OCI-M2 (cell line): ENCODE data around the gene ANAPC1.
"Not testable (repeated sequence)": the region's sequence is repeated elsewhere in the genome, so short reads cannot be mapped to it uniquely, and the experiment has no call there.

Experiments used
- DNase-seq: peaks from one replicate; lab custom pipeline; 2025; ENCODE audit not compliant: unreplicated experiment; lab: John Stamatoyannopoulos, UW

ANAPC1 gene

DNA sequence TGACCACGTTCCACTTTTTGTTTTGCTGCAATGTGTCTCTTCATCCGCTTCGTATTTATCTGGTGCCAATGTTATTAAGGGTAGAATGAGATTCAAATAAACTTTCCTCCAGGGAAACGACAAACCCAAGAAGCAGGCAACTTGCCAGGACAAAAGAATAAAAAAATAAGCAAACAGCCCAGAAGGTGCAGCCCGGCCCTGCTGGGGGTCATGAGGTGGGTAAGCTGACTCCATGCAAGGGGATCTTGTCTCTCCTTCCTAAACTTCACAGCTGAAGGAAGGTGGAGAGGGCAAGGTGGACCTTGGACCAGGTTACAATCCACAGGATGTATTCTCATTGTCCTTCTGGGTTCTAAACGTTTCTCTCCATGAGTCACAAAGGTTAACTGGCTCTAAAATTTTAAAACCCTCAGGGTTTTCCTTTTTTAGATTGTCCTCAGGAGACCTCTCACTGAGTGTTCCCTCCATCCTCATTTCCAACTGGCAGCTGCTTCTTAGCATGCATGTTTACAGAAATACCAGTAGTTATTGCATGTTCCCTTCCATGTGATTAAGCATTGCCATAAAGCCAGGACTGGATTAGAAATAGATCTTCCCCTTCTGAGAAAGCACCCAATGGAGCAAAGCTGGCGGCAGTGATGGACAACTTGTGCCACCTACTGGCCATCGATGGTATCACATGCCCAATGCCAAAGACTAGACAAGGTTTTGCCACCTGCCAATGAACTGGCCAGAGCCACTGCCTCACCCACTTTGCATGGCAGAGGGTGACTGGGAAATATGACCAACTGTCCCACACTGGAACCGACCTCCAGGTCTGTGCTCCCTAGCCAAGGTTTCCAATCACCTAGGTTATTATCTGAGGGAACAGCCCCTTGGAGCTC is 147.9 kb downstream of the ANAPC1 start:
- not testable (repeated sequence) for DNase-seq

DNA sequence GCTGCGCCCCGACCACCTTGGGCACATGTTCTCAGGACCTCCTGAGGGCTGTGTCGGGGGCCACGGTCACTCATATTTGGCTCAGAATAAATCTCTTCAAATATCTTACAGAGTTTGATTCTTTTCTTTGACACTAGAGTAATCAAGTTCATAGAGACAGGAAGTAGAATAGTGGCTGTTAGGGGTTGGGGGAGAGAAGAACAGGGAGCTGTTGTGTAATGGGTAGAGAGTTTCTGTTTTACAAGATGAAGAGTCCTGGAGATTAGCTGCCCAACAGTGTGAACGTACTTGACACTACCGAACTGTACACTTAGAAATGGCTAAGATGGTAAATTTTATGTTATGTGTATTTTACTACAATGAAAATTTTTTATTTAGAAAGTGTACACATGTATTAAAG is 148.6 kb downstream of the ANAPC1 start:
- not testable (repeated sequence) for DNase-seq

DNA sequence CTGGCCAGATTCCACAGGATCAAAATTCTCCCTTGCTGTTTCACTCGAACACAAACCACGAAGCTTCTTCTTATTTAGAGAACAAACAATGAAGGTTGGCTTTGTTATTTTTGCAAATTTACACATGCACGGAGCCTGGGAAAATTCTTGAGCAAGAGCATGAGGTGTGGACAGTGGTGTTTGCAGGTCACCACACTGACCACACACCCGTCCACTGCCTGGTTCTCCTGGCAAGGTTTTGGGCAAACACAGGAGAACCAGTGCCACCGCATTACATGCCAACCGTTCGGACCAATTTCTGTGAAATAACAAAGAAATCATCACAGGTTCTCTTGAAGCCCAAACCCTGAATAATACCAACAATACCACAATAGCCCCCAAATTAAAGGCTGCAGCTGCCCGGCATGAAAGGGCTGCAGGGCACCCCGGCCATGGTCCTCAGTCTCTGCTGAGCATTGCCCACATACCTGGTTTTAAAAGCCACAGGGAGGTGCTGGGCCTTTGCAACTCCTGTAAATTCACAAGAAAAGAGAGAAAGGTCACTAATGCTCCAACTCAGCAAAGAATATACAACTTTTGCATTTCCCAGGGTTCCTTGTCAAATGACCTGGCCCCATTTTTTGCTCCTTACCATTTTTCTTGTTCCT is 154.1 kb downstream of the ANAPC1 start:
- not testable (repeated sequence) for DNase-seq

DNA sequence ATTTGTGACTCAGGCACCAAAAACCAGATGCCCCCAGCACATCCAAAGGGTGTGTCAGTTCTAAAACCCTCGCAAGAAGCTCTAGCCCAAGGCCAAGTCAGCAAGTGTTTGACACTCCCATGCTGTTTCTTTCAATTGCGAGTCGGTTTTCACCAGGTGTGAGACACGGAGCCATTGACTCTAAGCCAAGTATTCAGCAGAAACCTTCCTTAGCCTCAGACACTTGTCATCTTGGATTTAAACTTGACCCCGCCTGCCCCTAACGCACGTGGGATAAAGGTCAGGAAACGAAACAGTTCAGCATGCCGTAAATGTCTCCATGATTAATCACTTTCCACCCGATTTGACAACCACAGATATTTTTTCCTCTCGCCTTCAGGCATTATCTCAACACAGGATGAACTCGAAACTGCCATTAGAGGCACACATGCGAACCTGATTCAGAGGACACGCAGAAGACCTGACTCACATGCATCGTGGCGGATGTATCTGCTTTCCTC is 156.3 kb downstream of the ANAPC1 start:
- DNase-seq = not testable (repeated sequence)

DNA sequence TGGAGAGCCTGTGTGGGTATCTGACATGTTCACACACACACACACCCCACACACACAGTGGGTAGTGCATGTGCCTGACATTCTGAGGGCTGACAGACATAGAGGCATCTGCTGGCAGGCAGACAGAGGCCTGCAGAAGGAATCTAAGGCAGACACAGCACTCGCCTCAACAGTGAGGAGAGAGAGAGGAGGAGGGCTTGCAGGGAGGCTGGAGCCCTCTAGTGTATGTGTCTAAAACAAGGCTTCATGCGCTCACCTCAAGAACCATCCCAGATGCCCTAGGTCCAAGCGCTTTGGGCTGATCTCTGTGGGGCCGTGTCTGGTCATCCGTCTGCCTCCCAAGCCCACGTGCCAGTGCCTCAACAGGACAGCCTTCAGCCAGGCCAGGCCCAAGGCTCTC is 158.3 kb downstream of the ANAPC1 start:
- not testable (repeated sequence) for DNase-seq

DNA sequence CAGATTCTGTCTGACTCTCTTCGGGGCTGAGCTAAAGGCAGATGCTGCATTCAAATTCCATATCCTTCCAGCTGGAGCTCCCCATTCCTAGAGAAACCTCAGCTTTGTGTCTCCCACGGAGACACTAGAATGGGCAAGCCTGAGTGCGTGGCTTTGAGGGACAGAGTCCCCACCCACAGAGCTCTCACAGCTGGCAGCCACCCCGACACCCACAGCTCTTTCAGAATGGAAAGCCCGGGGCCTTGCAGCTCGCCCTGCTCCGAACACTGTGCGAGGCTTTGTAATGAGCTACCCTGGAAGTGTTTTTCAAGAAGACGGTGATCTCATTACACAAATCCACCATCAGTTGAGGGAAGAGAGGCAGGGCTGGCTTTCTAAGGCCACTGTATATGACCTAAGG is 164.4 kb downstream of the ANAPC1 start:
- not testable (repeated sequence) for DNase-seq
